Activated CD4-positive, alpha-beta T cell treated with anti-CD3 and anti-CD28 coated beads for 36 hours (primary cell): Measurements from ENCODE around the gene SYTL1. TPM values are rescaled to one million over a fixed set of nuclear protein-coding genes. Genes with fewer than 3 reads are reported as not detected.

Source experiments
- ATAC-seq: fragments of 200-7000 bp; cut with Tn5 transposase; one replicate; pipeline ENCODE4 v1.10.0; 2021; ENCODE audit warnings: mild to moderate bottlenecking, moderate library complexity
- CTCF ChIA-PET: fragments of 350-600 bp; sonication (Branson Sonifier 250); formaldehyde crosslinking; loops from one replicate; lab custom pipeline; 2021; ENCODE audit warnings: antibody characterized with exemption; lab: Charles Lee
- POLR2A ChIA-PET: fragments of 350-600 bp; sonication (Branson Sonifier 250); formaldehyde crosslinking; loops from one replicate; lab custom pipeline; 2021; ENCODE audit warnings: antibody characterized with exemption, inconsistent platforms; lab: Charles Lee
- DNase-seq: peaks from one replicate; pipeline ENCODE4 v3.0.0-alpha.2; 2020
- H3K27ac Mint-ChIP-seq: one replicate; pipeline ENCODE4 v1.8.0; 2021; ENCODE audit warnings: mixed read lengths
- H3K27me3 Mint-ChIP-seq: one replicate; pipeline ENCODE4 v1.8.0; 2021; ENCODE audit warnings: mixed read lengths
- H3K36me3 Mint-ChIP-seq: one replicate; pipeline ENCODE4 v1.8.0; 2021; ENCODE audit warnings: low read depth, mixed read lengths
- H3K4me1 Mint-ChIP-seq: one replicate; pipeline ENCODE4 v1.8.0; 2021; ENCODE audit warnings: mixed read lengths
- H3K4me3 Mint-ChIP-seq: one replicate; pipeline ENCODE4 v1.8.0; 2021; ENCODE audit warnings: mild to moderate bottlenecking, moderate library complexity, mixed read lengths
- H3K9me3 Mint-ChIP-seq: one replicate; pipeline ENCODE4 v1.8.0; 2021; ENCODE audit warnings: low read depth, mixed read lengths
- intact Hi-C, 2 experiments: fragments of 100-400 bp; cut with DNase I in 1 of 2; cut with micrococcal nuclease in 1 of 2; formaldehyde crosslinking; loops; one replicate each; pipeline versions ENCODE4 v1.14.2 to v1.15.1; 2022 to 2024; cut with DNase I, micrococcal nuclease
- total RNA-seq, 2 experiments: library from RNA; stranded (reverse); gene quantifications; one replicate each; pipeline ENCODE4 v1.2.3, GENCODE V29; 2021

Gene SYTL1
- total RNA-seq, 2 experiments from 2014 or later, result 21.4 to 26.1 TPM

DNA sequence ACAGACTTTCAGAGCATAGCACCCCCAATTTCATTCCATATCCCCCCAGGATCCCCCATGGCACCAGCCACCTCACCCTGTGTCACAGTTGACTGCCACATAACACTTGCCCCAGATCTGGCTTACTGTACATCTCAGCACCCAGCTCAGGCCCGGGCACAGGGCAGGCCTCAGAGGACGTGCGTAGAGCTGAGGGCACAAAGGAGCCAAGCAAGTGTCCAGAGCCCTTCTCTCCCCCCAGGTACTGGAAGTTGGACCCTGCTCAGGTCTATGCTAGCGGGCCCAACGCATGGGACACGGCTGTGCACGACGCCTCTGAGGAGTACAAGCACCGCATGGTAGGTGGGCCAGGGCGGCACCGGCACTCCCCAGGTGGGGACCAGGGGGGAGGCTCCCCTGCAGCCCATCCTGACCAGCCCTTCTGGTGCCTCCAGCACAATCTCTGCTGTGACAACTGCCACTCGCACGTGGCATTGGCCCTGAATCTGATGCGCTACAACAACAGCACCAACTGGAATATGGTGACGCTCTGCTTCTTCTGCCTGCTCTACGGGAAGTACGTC lies 8.0 kb upstream of the SYTL1 start:
- ChIA-PET CTCF (interaction anchor here (0.7 to 3.6 kb wide), 15 partner anchors 10 to 397 kb away, joined by 3 to 43 read pairs (median 4); partner anchors contain the start of genes GPR3, MAP3K6 and SYTL1), POLR2A (interaction anchor here (1.1 kb wide), 1 partner anchor 156 kb away, joined by 3 read pairs; the partner anchor contains the start of gene WASF2)
- Mint-ChIP-seq H3K4me3 (no peak overlapping the region), H3K27ac (no peak overlapping the region), H3K9me3 (no peaks in the 10 kb centered on the region), H3K36me3 (peaks cover 31% of the 10 kb centered on the region), H3K4me1 (peaks cover 17% of the 10 kb centered on the region), H3K27me3 (no peaks in the 10 kb centered on the region)
- DNase-seq (no peak), ATAC-seq (no peak)
- intact Hi-C loops, result loop anchor here in 1 of 2 experiments (2.0 kb wide), 1 partner anchor 55 kb away; no protein-coding TSS in a partner anchor

DNA sequence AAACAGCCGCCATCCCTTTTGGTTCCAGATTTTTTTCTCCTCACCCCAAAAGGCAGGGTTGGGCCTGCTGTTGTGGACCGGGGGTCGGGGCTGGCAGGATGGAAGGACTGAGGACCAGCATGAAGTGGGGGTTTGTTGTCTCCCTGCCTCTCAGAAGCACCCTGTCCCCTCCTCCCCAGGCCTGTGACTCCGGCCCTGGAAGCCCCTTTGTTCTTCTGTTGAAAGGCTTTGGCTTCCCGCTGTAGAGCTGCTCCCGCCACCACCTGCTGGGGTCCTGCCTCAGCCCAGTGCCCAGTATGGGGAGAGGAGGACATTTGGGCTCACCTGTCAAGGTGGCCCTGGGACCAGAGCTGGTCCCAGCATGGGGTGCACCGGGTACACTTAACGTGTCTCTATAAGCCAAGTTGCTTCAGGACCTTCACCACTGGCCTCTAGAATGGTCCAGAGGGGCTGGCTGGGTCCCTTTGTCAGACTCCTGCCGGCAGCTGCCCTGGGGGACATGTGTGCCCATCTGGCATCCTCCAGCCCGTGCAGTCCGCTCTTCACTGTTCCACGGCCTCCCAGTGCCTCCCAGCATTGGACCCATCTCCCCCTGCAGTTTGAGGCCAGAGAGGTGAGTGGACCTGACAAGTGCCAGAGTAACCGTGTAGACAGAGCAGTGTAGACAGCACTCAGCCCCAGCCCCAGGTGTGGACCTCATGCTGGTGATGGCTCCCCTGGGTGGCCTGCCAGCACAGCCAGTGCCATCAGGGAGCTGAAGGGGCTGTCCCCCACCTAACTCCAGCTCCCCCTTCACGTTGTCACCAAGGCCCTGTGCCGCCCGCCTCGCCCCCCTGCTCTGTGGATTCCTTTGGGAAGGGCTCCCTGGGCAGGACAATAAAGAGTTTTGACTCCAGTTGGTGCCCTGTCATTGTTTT lies 6.1 kb upstream of the SYTL1 start:
- no peak overlapping the region for H3K4me3 Mint-ChIP-seq
- peaks cover 29% of the 10 kb centered on the region for H3K36me3 Mint-ChIP-seq
- peaks cover 27% of the 10 kb centered on the region for H3K4me1 Mint-ChIP-seq
- no peaks in the 10 kb centered on the region for H3K27me3 Mint-ChIP-seq
- ChIA-PET CTCF (interaction anchor here (0.5 to 1.6 kb wide), 4 partner anchors 14 to 39 kb away, joined by 3 to 5 read pairs (median 4); partner anchors contain the start of gene FCN3), POLR2A (no interaction called here)
- intact Hi-C loops, result no loop called here
- ATAC-seq, result no peak
- DNase-seq, result no peak
- no peak overlapping the region for H3K27ac Mint-ChIP-seq
- H3K9me3 Mint-ChIP-seq, result no peaks in the 10 kb centered on the region

DNA sequence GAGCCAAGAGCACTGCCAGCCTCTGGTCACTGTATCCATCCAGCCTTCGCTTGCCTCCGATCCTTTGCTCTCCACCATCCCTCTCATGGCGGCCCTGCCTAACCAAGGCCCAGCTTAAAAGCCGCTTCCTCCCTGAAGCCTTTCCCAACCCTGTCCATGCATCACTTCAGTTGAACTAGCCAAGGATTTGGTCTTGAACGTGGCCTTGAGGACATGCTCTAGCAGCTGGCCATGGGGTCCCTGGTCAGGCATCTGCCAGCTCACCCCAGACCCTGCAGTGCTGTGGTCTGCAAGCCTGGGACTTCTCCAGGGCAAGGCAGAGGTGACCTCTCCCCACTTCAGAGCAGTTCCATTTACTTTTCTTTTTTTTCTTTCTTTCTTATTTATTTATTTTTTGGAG lies 5.1 kb upstream of the SYTL1 start:
- ChIA-PET POLR2A (no interaction called here), CTCF (interaction anchor here (0.9 to 1.6 kb wide), 2 partner anchors 37 to 40 kb away, joined by 3 to 5 read pairs; no protein-coding TSS in a partner anchor)
- no peak for ATAC-seq
- Mint-ChIP-seq H3K36me3 (peaks cover 25% of the 10 kb centered on the region), H3K27ac (peak overlapping the region; percentile 31), H3K4me3 (no peak overlapping the region), H3K9me3 (no peaks in the 10 kb centered on the region), H3K27me3 (no peaks in the 10 kb centered on the region), H3K4me1 (peaks cover 33% of the 10 kb centered on the region)
- intact Hi-C loops, result no loop called here
- DNase-seq, result no peak

DNA sequence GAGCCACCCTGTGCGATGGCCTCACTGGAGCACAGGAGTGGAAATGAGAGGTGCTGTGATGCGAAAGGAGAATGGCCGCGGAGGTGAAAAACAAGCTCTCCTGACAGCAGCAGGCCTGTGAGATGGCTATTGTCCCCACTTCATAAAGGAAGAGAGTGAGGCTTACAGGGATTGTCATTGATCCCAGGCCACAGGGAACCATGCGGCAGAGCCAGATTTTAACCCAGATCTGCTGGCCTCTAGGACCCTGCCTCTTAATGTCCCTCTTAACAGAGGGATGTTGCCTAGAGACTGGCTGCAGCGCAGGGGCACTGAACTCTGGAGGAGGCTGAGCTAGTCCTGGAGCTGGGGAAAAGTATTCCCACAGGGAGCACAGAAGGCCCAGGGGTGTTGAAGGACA lies 3.1 kb upstream of the SYTL1 start:
- POLR2A ChIA-PET, result no interaction called here
- H3K9me3 Mint-ChIP-seq, result no peaks in the 10 kb centered on the region
- H3K4me3 Mint-ChIP-seq, result no peak overlapping the region
- no peaks in the 10 kb centered on the region for H3K27me3 Mint-ChIP-seq
- H3K36me3 Mint-ChIP-seq, result peaks cover 16% of the 10 kb centered on the region
- H3K27ac Mint-ChIP-seq, result peak overlapping the region; percentile 27
- ATAC-seq (no peak), DNase-seq (no peak)
- peaks cover 42% of the 10 kb centered on the region for H3K4me1 Mint-ChIP-seq
- intact Hi-C loops, result no loop called here
- CTCF ChIA-PET, result interaction anchor here (0.7 to 1.4 kb wide), 5 partner anchors 18 to 57 kb away, joined by 3 to 4 read pairs (median 3); partner anchors contain the start of gene MAP3K6

GRCh38 chr1:27339213-27339612 lies 2.6 kb upstream of the SYTL1 start:
- Mint-ChIP-seq H3K27ac (peak overlapping the region; percentile 27), H3K27me3 (no peaks in the 10 kb centered on the region), H3K4me3 (no peak overlapping the region), H3K9me3 (no peaks in the 10 kb centered on the region), H3K36me3 (peaks cover 14% of the 10 kb centered on the region), H3K4me1 (peaks cover 45% of the 10 kb centered on the region)
- CTCF ChIA-PET, result interaction anchor here (0.9 to 1.4 kb wide), 4 partner anchors 19 to 56 kb away, joined by 3 to 4 read pairs (median 3); partner anchors contain the start of gene MAP3K6
- DNase-seq (no peak), ATAC-seq (no peak)
- POLR2A ChIA-PET, result no interaction called here
- intact Hi-C loops, result no loop called here

- H3K4me3 Mint-ChIP-seq, result peak overlapping the region; percentile 78
- DNase-seq (peak; percentile 72), ATAC-seq (peak; percentile 75)
- no peaks in the 10 kb centered on the region for H3K27me3 Mint-ChIP-seq
- H3K4me1 Mint-ChIP-seq, result peaks cover 55% of the 10 kb centered on the region
- POLR2A ChIA-PET, result no interaction called here
- peaks cover 6% of the 10 kb centered on the region for H3K36me3 Mint-ChIP-seq
- intact Hi-C loops, result loop anchor here in 1 of 2 experiments (1.0 kb wide), 1 partner anchor 20 kb away; the partner anchor contains the start of gene TMEM222
- H3K9me3 Mint-ChIP-seq, result no peaks in the 10 kb centered on the region
- H3K27ac Mint-ChIP-seq, result peak overlapping the region; percentile 85
- CTCF ChIA-PET, result interaction anchor here (0.6 to 7.6 kb wide), 9 partner anchors 9 to 639 kb away, joined by 3 to 43 read pairs (median 4); no protein-coding TSS in a partner anchor
Measured at GRCh38 chr1:27342391-27342777, 562 bp downstream of the SYTL1 start.

DNA sequence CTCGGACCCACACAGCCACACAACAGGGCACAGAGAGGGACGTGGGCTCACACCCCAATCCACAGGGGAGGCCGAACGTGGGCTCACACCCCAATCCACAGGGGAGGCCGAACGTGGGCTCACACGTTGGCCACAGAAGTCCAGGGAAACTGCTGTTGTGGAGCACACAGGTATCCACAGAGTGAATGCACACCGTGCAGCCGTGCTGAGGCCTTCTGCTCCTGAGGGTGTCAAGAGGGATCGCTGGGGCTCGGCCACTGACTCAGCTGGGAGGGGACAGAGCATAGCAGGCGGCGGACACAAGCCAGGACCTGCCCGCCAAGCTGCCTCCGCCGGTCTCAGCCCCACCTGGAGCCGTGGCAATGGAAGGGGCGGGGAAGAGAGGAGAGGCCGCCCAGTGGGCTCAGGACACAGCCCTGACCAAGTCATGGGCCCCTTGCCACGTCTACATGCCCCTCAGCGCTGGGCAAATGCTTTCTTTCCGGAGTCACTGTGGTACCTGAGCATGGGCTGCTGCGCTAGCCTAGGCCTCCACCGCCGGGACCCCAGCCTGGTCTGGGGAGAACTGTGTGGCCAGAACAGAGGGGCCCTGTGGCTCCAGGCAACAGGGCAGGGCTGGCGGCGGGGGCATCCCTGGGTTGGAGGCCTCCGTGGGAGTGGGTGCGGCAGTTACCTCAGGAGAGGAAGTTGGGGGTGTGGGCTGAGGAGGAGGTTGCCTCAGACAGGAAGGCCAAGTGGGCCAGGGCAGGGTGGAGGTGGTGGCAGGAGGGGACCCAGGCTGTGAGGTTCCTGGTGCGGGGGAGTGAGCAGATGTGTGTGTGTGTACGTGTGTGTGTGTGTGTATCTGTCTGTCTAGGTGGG lies 1.2 kb downstream of the SYTL1 start:
- no peaks in the 10 kb centered on the region for H3K9me3 Mint-ChIP-seq
- ATAC-seq (peak; percentile 43), DNase-seq (peak; percentile 77)
- intact Hi-C loops, result loop anchor here in 1 of 2 experiments (1.0 kb wide), 2 partner anchors 21 to 22 kb away; partner anchors contain the start of gene TMEM222
- ChIA-PET CTCF (interaction anchor here (0.6 to 7.6 kb wide), 9 partner anchors 10 to 640 kb away, joined by 3 to 43 read pairs (median 4); partner anchors contain the start of gene MAP3K6), POLR2A (no interaction called here)
- H3K4me1 Mint-ChIP-seq, result peaks cover 59% of the 10 kb centered on the region
- no peaks in the 10 kb centered on the region for H3K27me3 Mint-ChIP-seq
- peak overlapping the region; percentile 78 for H3K4me3 Mint-ChIP-seq
- peak overlapping the region; percentile 85 for H3K27ac Mint-ChIP-seq
- peaks cover 6% of the 10 kb centered on the region for H3K36me3 Mint-ChIP-seq

GRCh38 chr1:27343639-27344025 lies 1.8 kb downstream of the SYTL1 start:
- no peaks in the 10 kb centered on the region for H3K9me3 Mint-ChIP-seq
- peak overlapping the region; percentile 85 for H3K27ac Mint-ChIP-seq
- peaks cover 59% of the 10 kb centered on the region for H3K4me1 Mint-ChIP-seq
- POLR2A ChIA-PET, result no interaction called here
- H3K4me3 Mint-ChIP-seq, result peak overlapping the region; percentile 78
- no peaks in the 10 kb centered on the region for H3K27me3 Mint-ChIP-seq
- H3K36me3 Mint-ChIP-seq, result peaks cover 5% of the 10 kb centered on the region
- CTCF ChIA-PET, result interaction anchor here (0.7 to 7.6 kb wide), 5 partner anchors 10 to 52 kb away, joined by 3 to 43 read pairs (median 4); partner anchors contain the start of gene MAP3K6
- intact Hi-C loops, result loop anchor here in 1 of 2 experiments (1.0 kb wide), 1 partner anchor 22 kb away; no protein-coding TSS in a partner anchor
- DNase-seq (peak; percentile 27), ATAC-seq (no peak)

DNA sequence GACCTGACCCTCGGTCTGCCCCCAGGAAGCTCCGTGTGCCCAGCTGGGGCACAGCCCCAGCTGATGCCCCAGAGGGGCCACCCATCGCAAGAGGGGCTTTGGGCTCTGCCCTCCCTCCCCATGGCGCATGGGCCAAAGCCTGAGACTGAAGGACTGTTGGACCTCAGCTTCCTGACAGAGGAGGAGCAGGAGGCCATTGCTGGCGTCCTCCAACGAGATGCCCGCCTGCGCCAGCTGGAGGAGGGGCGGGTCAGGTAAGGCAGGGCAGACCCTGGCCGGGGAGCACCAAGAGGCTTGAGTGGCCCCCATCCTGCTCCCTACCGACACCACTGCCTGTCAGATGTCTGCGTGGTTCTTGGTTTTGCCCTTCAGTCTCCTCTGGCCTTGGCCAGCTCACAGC lies 3.5 kb downstream of the SYTL1 start:
- no peak for DNase-seq
- ATAC-seq, result no peak
- H3K9me3 Mint-ChIP-seq, result no peaks in the 10 kb centered on the region
- H3K36me3 Mint-ChIP-seq, result peaks cover 4% of the 10 kb centered on the region
- no peaks in the 10 kb centered on the region for H3K27me3 Mint-ChIP-seq
- no peak overlapping the region for H3K4me3 Mint-ChIP-seq
- H3K4me1 Mint-ChIP-seq, result peaks cover 53% of the 10 kb centered on the region
- H3K27ac Mint-ChIP-seq, result no peak overlapping the region
- POLR2A ChIA-PET, result interaction anchor here (0.7 kb wide), 1 partner anchor 13 kb away, joined by 3 read pairs; no protein-coding TSS in a partner anchor
- CTCF ChIA-PET, result interaction anchor here (0.6 to 7.6 kb wide), 6 partner anchors 9 to 177 kb away, joined by 3 to 43 read pairs (median 6); no protein-coding TSS in a partner anchor
- intact Hi-C loops, result no loop called here

DNA sequence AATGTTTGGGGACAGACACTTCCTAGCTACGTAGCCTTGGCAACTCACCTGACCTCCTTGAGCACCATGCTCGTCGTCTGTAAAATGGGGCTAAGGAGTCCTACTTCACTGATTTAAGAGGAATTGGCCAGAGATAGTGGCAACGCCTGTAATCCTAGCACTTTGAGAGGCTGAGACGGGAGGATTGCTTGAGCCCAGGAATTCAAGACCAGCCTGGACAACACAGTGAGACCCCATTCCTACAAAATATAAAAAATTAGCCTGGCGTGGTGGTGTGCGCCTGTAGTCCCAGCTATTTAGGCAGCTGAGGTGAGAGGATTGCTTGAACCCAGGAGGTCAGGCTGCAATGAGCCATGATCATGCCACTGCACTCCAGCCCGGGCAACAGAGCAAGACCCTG lies 4.5 kb downstream of the SYTL1 start:
- CTCF ChIA-PET, result interaction anchor here (1.2 to 7.6 kb wide), 3 partner anchors 11 to 13 kb away, joined by 4 to 43 read pairs (median 23); no protein-coding TSS in a partner anchor
- DNase-seq (no peak), ATAC-seq (no peak)
- H3K27me3 Mint-ChIP-seq, result no peaks in the 10 kb centered on the region
- no peak overlapping the region for H3K4me3 Mint-ChIP-seq
- H3K36me3 Mint-ChIP-seq, result peaks cover 4% of the 10 kb centered on the region
- H3K27ac Mint-ChIP-seq, result peak overlapping the region; percentile 21
- POLR2A ChIA-PET, result interaction anchor here (0.7 kb wide), 1 partner anchor 19 kb away, joined by 3 read pairs; no protein-coding TSS in a partner anchor
- intact Hi-C loops, result no loop called here
- H3K4me1 Mint-ChIP-seq, result peaks cover 42% of the 10 kb centered on the region
- H3K9me3 Mint-ChIP-seq, result no peaks in the 10 kb centered on the region
